ENCODE results near the gene SEMA3D. TPM values are rescaled to one million over a fixed set of nuclear protein-coding genes. Genes with fewer than 3 reads are reported as not detected.

The SEMA3D gene
- total RNA-seq, 8 experiments from 2014 or later = 0.66 to 14.6 (median 3.0) TPM

DNA sequence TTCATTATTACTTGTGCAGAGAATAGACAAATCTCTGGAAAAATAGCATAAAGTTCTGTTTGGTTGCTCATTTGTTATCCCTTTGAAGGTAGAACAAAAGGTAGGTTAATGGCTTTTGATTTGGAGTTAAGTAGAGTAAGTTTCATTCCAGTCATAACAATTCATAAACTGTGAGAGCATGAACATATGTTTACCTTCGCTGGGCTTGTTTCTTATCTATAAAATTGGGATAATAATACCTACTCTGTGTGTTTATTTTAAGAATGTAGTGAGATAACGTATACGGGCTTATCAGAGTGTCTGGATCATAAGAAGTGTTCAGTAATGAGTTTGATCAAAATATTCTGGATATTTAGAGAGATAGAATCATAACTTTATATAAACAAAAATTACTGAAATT is 155.4 kb downstream of the SEMA3D start:
- H3K4me1 ChIP-seq (replicated peaks in 1 of 2) = no peaks in the 10 kb centered on the region
- no peak overlapping the region for H3K4me3 ChIP-seq
- WGBS, 10 experiments = 76 to 100% (median 92%) methylated on average over 1 to 3 of the region's 3 CpGs
- no peak for ATAC-seq (replicated peaks in 6 of 8)
- in situ Hi-C loops (cut with MboI; ENCODE audit: low pct_unique_long_range_greater_than_20kb in 2 of 9, low sequenced_read_pairs in 9 of 9, unreplicated experiment in 9 of 9) = loop anchor here in 8 of 9 experiments (25.0 kb wide), 4 partner anchors 156 to 806 kb away; partner anchors contain the start of gene SEMA3D (in 1 of the 8)
- no peak overlapping the region for H3K27ac ChIP-seq

DNA sequence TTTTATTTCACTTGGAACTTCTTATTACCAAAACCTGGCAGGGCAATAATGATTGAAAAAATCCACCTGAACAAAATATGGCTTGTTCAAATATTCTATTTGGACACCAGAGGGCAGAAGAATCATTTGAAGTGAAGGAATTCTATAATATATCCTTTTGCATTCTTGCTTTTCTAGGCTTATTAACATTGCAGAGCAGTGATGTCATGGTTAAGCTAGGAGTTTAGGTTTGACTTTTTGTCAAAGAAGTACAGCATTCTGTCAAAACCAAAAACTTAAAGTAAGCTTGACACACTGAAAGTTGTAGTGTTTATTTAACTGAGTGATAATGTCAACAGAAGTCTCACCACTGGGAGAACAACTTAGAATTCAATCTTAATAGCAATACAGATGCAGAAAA is 156.0 kb downstream of the SEMA3D start:
- in situ Hi-C loops (cut with MboI; ENCODE audit: low pct_unique_long_range_greater_than_20kb in 2 of 9, low sequenced_read_pairs in 9 of 9, unreplicated experiment in 9 of 9) = loop anchor here in 8 of 9 experiments (25.0 kb wide), 4 partner anchors 156 to 806 kb away; partner anchors contain the start of gene SEMA3D (in 1 of the 8)
- Histone ChIP-seq H3K4me3 (no peak overlapping the region), H3K4me1 (replicated peaks in 1 of 2) (no peaks in the 10 kb centered on the region), H3K27ac (no peak overlapping the region)
- peak in 4 of 8 experiments; percentile 15 to 70 (median 66) for ATAC-seq (replicated peaks in 6 of 8)

DNA sequence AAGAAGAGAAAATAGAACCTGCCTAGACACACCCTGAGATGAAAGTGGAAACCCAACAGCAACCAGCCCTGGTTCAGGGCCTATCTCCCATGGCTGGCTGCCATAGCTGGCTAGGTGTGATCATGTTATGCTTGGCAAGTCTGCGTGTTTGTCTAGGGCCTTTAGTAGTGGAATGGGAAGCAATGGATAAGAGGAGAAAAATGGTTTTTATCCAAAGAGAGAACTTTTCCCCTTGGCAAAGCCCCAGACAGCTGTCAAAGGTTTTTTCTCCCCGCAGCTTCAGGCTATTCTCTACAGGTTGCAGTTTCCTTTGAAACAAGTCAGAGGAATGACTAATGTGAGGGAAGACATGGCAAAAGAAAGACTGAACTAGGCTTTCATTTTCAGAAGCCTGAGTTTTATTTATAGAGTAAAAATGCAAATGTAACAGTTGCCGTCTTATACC is 161.5 kb downstream of the SEMA3D start:
- 50 to 97% (median 81%) methylated on average over 1 to 3 of the region's 3 CpGs; no CpG with 5 or more reads in 2 of the 10 experiments for WGBS, 10 experiments
- ATAC-seq (replicated peaks in 6 of 8) = peak in 3 of 8 experiments; percentile 16 to 63 (median 37)
- in situ Hi-C loops (cut with MboI; ENCODE audit: low pct_unique_long_range_greater_than_20kb in 2 of 9, low sequenced_read_pairs in 9 of 9, unreplicated experiment in 9 of 9) = loop anchor here in 8 of 9 experiments (10.0 to 25.0 kb wide), 8 partner anchors 162 to 1091 kb away; partner anchors contain the start of genes SEMA3A (in 1 of the 8) and SEMA3D (in 1 of the 8)

DNA sequence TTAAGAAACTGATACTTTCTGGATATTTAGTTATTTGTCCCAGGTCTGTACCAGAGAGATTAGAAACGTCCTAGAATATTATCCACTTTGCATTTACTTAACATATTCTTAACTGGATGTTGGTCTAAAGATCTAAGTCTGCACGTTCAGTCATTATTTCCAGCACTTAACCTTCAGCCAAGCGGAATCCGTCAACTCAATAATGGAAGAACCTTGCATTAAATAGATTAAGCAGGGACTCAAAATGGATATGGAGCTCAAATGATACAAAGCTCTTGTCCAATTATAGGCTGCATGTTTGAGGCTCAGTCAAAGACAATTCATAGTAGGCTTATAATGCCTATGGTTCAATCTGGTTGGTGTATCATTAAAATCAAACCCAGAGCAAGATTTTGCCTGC is 162.9 kb downstream of the SEMA3D start:
- Histone ChIP-seq H3K4me3 (no peak overlapping the region), H3K4me1 (replicated peaks in 1 of 2) (peaks cover 0 to 5% of the 10 kb centered on the region in 2 donors), H3K27ac (no peak overlapping the region)
- ATAC-seq (replicated peaks in 6 of 8) = no peak
- in situ Hi-C loops (cut with MboI; ENCODE audit: low pct_unique_long_range_greater_than_20kb in 2 of 9, low sequenced_read_pairs in 9 of 9, unreplicated experiment in 9 of 9) = loop anchor here (10.0 to 25.0 kb wide), 10 partner anchors 262 to 1089 kb away; partner anchors contain the start of gene SEMA3A (in 2 of the 9)
- WGBS, 10 experiments = 57 to 86% (median 71%) methylated on average over 1 to 4 of the region's 4 CpGs; no CpG with 5 or more reads in 1 of the 10 experiments

More for the DNA sequence above, 161.5 kb downstream of the SEMA3D start:
- H3K4me3 ChIP-seq = no peak overlapping the region
- H3K4me1 ChIP-seq (replicated peaks in 1 of 2) = peaks cover 0 to 5% of the 10 kb centered on the region in 2 donors
- no peak overlapping the region for H3K27ac ChIP-seq

GRCh38 chr7:85023066-85023712 is 163.7 kb downstream of the SEMA3D start:
- WGBS, 10 experiments = 0 to 25% (median 19%) methylated on average over 1 to 2 of the region's 2 CpGs
- H3K27ac ChIP-seq = no peak overlapping the region
- no peak for ATAC-seq (replicated peaks in 6 of 8)
- H3K4me3 ChIP-seq = no peak overlapping the region
- in situ Hi-C loops (cut with MboI; ENCODE audit: low pct_unique_long_range_greater_than_20kb in 2 of 9, low sequenced_read_pairs in 9 of 9, unreplicated experiment in 9 of 9) = loop anchor here (10.0 to 25.0 kb wide), 10 partner anchors 261 to 1088 kb away; partner anchors contain the start of gene SEMA3A (in 2 of the 9)
- H3K4me1 ChIP-seq (replicated peaks in 1 of 2) = peaks cover 0 to 5% of the 10 kb centered on the region in 2 donors

DNA sequence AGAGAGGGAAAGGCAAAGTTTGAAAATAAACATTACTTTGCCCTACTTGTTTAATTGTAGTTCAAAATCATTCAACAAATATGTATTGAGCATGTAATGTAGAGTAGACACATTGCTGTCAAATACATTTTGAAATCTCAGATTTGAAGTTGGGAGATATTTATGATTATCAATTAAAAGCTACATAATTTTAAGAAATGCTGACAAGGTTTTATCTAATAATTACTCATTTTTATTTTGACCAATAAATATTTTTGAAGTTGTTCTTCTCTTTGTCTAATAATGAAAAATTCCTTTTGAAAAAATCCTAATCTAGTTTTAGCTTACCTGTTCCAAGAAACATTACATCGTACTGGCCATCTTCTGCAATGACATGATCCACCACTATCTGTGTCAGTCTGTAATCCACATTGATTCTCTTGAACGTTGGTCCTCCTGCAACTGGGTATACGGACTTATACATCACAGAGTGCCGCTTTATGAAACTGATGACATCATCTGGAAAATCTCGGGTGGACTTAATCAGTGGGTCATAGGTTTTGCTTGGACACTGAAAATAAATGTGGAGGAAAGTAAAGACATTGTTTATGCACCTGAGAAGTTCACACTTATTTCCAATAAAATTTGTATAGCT is 164.7 kb downstream of the SEMA3D start:
- WGBS, 10 experiments = 56 to 100% (median 78%) methylated on average over 2 to 5 of the region's 5 CpGs
- in situ Hi-C loops (cut with MboI; ENCODE audit: low pct_unique_long_range_greater_than_20kb in 2 of 9, low sequenced_read_pairs in 9 of 9, unreplicated experiment in 9 of 9) = loop anchor here (10.0 to 25.0 kb wide), 10 partner anchors 260 to 1087 kb away; partner anchors contain the start of gene SEMA3A (in 2 of the 9)
- no peak overlapping the region for H3K4me3 ChIP-seq
- ATAC-seq (replicated peaks in 6 of 8) = no peak
- peaks cover 0 to 5% of the 10 kb centered on the region in 2 donors for H3K4me1 ChIP-seq (replicated peaks in 1 of 2)
- no peak overlapping the region for H3K27ac ChIP-seq

DNA sequence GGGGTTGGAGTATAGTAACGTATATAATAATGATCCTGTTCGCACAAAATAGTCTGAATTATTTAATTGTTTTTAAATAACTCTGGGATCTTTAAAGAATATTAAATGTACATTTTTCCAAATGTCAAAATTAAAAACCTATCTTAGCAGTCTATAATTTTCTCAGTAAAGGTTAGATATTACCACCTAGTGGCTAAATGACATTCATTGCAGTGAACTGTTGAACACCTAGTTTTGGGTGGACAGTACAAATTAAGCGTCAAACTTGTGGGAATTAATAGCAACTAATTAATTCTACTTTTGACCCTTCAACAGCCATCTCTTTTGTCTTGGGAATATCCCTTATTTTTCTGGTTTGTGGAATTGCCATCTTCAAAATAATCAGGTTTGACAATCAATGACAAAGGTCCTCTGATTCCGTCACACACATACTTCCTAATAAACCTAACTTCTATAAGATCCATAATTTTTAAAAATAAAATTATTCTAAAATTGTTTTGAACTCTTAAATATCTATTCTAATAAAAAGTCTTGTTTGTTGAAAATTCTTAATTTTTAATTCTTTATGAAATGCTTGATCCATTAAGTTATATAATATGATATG is 165.7 kb downstream of the SEMA3D start:
- whole genome bisulfite sequencing, 10 experiments = 70 to 100% (median 94%) methylated on average over 2 to 4 of the region's 4 CpGs
- peak in 1 of 8 experiments; percentile 18 for ATAC-seq (replicated peaks in 6 of 8)
- H3K27ac ChIP-seq = no peak overlapping the region
- in situ Hi-C loops (cut with MboI; ENCODE audit: low pct_unique_long_range_greater_than_20kb in 2 of 9, low sequenced_read_pairs in 9 of 9, unreplicated experiment in 9 of 9) = loop anchor here (10.0 to 25.0 kb wide), 10 partner anchors 259 to 1086 kb away; partner anchors contain the start of gene SEMA3A (in 2 of the 9)
- peaks cover 0 to 5% of the 10 kb centered on the region in 2 donors for H3K4me1 ChIP-seq (replicated peaks in 1 of 2)
- H3K4me3 ChIP-seq = no peak overlapping the region

DNA sequence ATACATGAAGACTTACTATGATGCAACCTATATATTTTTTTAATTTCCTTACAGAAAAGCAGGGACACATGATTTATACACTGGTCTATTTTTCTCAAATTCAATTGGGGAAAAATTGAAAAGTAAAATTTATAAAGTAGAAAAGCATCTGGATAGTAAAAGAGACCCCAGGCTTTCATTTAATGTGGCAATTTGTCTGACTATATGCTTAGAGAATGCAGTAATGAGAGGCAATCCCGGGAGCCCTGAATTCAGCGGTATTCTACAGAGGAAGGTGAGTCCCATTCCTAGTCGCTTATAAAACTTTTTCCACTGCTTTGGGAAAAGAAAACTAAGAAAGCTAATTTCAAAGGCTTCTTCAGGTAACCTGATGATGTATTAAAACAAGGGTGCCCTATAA is 167.1 kb downstream of the SEMA3D start:
- Histone ChIP-seq H3K4me1 (replicated peaks in 1 of 2) (no peaks in the 10 kb centered on the region), H3K27ac (no peak overlapping the region), H3K4me3 (no peak overlapping the region)
- ATAC-seq (replicated peaks in 6 of 8) = no peak
- in situ Hi-C loops (cut with MboI; ENCODE audit: low pct_unique_long_range_greater_than_20kb in 2 of 9, low sequenced_read_pairs in 9 of 9, unreplicated experiment in 9 of 9) = loop anchor here (10.0 to 25.0 kb wide), 10 partner anchors 257 to 1085 kb away; partner anchors contain the start of gene SEMA3A (in 2 of the 9)
- WGBS, 10 experiments = 43 to 96% (median 71%) methylated on average over 2 to 3 of the region's 3 CpGs; no CpG with 5 or more reads in 1 of the 10 experiments

GRCh38 chr7:85019176-85019575 is 167.7 kb downstream of the SEMA3D start:
- Histone ChIP-seq H3K27ac (no peak overlapping the region), H3K4me1 (replicated peaks in 1 of 2) (no peaks in the 10 kb centered on the region), H3K4me3 (no peak overlapping the region)
- 60 to 100% (median 85%) methylated on average over 1 of the region's 1 CpG; no CpG with 5 or more reads in 4 of the 10 experiments for WGBS, 10 experiments
- no peak for ATAC-seq (replicated peaks in 6 of 8)
- in situ Hi-C loops (cut with MboI; ENCODE audit: low pct_unique_long_range_greater_than_20kb in 2 of 9, low sequenced_read_pairs in 9 of 9, unreplicated experiment in 9 of 9) = loop anchor here in 7 of 9 experiments (25.0 kb wide), 6 partner anchors 257 to 1082 kb away; partner anchors contain the start of gene SEMA3A (in 1 of the 7)

DNA sequence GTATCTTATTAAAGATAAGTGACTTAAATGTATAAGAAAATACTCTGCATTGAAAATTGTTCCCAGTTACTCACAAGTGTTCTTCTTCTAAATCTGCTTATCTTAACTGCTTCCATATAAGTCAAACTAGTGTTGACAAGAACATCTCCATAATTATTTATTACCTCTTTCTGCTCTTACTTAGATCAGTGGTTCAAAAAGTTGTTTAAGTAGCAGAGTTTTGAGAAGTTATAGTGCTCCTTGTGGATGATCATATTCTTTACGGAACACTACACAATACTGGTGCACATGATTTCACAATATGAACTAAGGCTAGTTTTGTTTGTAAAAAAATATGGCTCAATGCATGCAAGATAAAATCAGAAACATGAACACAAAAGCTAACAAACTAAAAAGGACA is 168.4 kb downstream of the SEMA3D start:
- ATAC-seq (replicated peaks in 6 of 8) = peak in 1 of 8 experiments; percentile 34
- no peak overlapping the region for H3K27ac ChIP-seq
- no peaks in the 10 kb centered on the region for H3K4me1 ChIP-seq (replicated peaks in 1 of 2)
- H3K4me3 ChIP-seq = no peak overlapping the region
- WGBS, 10 experiments = 70 to 100% (median 94%) methylated on average over 1 of the region's 1 CpG; no CpG with 5 or more reads in 2 of the 10 experiments
- in situ Hi-C loops (cut with MboI; ENCODE audit: low pct_unique_long_range_greater_than_20kb in 2 of 9, low sequenced_read_pairs in 9 of 9, unreplicated experiment in 9 of 9) = loop anchor here in 7 of 9 experiments (25.0 kb wide), 6 partner anchors 256 to 1081 kb away; partner anchors contain the start of gene SEMA3A (in 1 of the 7)

DNA sequence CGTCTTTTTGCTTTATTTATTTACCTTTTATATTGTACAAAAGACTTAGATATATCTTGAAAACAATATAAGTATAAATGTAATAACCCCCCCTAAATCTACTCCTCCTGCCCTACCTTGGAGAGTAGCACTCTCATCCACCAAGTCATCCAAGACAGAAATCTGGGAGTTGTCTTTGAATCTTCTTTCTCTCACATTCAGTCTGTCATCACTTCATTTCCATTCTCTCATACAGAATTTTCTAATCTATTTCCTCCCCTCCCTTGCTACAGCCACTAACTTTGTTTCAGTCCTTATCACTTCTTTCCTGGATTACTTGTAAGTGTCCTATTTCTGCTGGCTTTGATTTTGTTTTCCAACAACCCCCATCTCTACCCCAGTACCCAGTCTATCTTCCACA is 170.6 kb downstream of the SEMA3D start:
- H3K4me1 ChIP-seq (replicated peaks in 1 of 2) = no peaks in the 10 kb centered on the region
- no peak overlapping the region for H3K27ac ChIP-seq
- 81 to 100% (median 92%) methylated on average over 1 of the region's 1 CpG for WGBS, 10 experiments
- peak in 2 of 8 experiments; percentile 42 to 76 for ATAC-seq (replicated peaks in 6 of 8)
- in situ Hi-C loops (cut with MboI; ENCODE audit: low pct_unique_long_range_greater_than_20kb in 2 of 9, low sequenced_read_pairs in 9 of 9, unreplicated experiment in 9 of 9) = loop anchor here in 7 of 9 experiments (25.0 kb wide), 6 partner anchors 254 to 1079 kb away; partner anchors contain the start of gene SEMA3A (in 1 of the 7)
- no peak overlapping the region for H3K4me3 ChIP-seq

- H3K27ac ChIP-seq = no peak overlapping the region
- in situ Hi-C loops (cut with MboI; ENCODE audit: low pct_unique_long_range_greater_than_20kb in 2 of 9, low sequenced_read_pairs in 9 of 9, unreplicated experiment in 9 of 9) = loop anchor here in 7 of 9 experiments (25.0 kb wide), 6 partner anchors 253 to 1078 kb away; partner anchors contain the start of gene SEMA3A (in 1 of the 7)
- no peak for ATAC-seq (replicated peaks in 6 of 8)
- no peaks in the 10 kb centered on the region for H3K4me1 ChIP-seq (replicated peaks in 1 of 2)
- H3K4me3 ChIP-seq = no peak overlapping the region
- 61 to 100% (median 92%) methylated on average over 2 to 7 of the region's 7 CpGs for WGBS, 10 experiments
Measured at GRCh38 chr7:85014936-85015660, 171.8 kb downstream of the SEMA3D start.
